Measurements from ENCODE around the gene SOBP.

Gene SOBP

DNA sequence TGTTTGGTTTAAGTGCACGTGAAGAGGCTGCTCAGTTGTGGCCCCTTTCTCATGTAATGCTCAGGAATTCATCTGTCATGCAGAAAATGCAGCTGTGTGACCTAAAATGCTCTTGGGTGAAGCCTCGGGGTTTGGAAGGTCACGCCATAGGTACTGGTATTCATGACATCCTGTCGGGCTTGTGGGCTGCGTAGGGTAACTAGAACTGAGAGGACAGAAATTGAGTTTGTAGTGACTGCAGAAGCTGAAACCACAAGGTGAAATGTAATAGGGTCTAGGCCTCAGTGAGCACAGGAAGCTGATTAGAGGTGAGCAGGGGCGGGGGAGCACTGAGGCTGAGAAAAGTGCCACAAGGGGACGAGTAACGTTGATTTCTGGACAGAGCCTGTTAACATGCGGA is 128.8 kb downstream of the SOBP start:
- DNase-seq (ENCODE audit: low read depth), result no peak

DNA sequence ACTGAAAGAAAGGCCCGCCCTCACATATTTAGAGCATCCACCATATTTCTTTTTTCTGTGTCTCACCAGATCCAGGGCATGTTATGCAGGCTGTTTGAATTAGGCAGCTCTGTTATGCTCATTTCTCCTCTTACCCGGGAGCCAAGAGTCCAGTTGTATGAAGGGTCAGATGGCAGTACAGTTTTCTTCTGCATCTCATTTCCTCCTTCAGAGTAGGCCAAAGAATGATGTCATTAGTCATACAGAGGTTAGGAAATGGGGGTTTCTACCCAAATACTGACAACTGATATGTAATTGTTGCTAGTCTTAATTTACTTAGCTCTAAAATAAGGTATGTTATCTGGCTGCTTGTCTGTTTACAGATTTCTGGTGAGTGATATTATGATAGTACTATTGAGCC is 130.8 kb downstream of the SOBP start:
- no peak for DNase-seq (ENCODE audit: low read depth)

GRCh38 chr6:107621229-107621937 is 131.5 kb downstream of the SOBP start:
- DNase-seq (ENCODE audit: low read depth), result no peak

DNA sequence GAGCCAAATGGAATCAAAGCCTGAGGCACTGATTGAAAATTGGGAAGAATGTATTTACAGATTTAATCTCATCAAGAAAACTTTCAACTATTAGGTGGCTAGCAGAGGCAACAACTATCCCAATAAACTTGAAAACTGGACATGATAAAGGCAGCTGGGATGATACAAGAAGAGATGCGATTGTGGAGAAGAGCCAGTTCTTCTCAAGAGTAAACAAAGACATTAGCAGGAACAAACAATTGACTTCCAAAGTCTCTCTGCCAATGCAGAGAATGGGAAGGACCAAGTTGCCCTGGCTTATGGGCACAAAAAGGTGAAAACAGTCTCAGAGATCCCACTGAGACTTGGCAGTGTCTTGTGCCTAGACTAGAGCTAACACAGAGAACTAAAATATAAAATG is 132.4 kb downstream of the SOBP start:
- no peak for DNase-seq (ENCODE audit: low read depth)

- DNase-seq (ENCODE audit: low read depth), result no peak
These were observed 134.1 kb downstream of the SOBP start for GRCh38 chr6:107624050-107624449.

DNA sequence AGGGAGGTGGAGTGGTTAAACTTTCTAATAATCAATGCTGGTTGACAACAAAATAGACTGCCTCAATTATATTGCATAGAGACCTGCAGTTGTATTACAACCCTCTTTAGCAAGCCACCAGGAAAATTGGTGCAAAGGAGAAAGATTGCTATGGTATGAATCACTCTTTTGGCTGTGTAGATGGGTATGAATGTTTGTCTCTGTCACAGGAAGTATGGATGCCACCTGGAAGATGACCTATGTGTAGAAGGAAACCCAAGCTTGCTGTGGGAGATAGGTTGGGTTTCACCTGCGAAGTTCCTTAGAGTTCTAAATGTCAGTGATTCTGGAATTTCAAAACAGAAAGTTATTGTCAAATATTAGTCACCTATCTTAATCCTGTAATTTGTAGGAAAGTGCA is 134.6 kb downstream of the SOBP start:
- DNase-seq (ENCODE audit: low read depth), result no peak

- no peak for DNase-seq (ENCODE audit: low read depth)
These were observed 135.3 kb downstream of the SOBP start for GRCh38 chr6:107625264-107625663.

- no peak for DNase-seq (ENCODE audit: low read depth)
These were observed 136.7 kb downstream of the SOBP start for GRCh38 chr6:107626645-107627044.

DNA sequence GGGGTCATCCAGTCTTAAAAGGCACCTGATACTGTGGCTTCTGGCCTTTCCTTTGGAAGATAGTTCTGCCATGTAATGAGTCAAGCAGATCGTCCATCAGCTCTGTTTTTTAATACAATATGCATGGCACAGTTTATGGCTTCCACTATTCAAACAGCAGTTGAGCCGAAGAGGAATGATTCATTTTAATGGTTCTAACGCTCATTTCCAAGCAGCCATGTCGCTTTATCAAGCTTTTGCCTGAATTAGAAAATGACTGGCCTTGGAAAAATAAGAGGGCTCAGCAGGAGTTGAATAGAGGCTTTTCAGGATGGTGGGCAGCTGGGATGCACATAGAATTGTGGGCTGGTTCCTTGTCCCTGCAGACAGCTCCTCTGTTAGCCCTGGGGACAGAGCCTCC is 138.1 kb downstream of the SOBP start:
- DNase-seq (ENCODE audit: low read depth), result no peak

DNA sequence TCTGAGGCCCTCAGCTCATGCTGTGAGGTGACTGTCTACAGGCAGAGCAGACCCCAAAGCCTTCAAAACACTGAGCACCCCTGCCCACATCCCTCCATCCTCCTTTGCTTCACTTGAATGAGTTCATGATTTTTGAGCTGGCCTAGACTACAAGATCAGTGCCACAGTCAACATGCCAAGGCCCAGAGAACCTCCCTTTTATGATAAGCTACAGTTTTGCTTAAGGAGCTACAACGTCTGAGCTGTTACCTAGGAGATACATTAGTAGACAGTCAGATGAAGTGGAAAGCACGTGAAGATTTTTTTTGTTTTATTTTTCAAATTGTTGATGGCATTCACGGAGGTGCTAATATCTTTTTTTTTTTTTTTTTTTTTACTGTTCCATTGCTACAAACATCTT is 139.0 kb downstream of the SOBP start:
- no peak for DNase-seq (ENCODE audit: low read depth)

GRCh38 chr6:107629548-107630129 is 139.7 kb downstream of the SOBP start:
- DNase-seq (ENCODE audit: low read depth), result no peak

DNA sequence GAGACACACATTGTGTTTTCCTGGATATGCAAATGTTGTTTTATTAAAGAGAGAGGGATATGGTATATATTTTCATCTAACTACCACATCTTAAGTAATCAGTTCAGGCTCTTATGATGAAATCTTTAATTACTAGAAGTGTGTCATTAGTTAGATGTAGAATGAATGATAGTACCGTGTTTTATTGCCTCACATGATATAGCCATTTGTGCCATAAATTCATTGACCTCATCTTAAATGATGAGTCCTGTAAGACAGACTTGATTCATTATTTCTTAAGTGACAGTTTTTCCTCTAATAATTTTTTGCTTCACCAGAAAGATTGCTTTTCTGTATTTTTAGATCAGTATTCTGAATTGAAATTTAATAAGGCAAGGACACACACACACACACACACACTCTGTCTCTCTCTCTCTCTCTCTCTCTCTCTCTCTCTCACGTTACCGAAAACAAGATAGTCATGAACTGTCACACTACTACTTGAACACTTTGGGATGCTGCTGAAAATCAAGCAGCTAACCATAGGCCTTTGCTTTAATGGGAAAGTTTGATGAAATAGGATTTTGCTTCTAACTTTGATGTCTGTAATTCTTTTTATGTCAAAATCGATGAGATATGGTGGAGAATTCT is 140.5 kb downstream of the SOBP start:
- DNase-seq (ENCODE audit: low read depth), result no peak

DNA sequence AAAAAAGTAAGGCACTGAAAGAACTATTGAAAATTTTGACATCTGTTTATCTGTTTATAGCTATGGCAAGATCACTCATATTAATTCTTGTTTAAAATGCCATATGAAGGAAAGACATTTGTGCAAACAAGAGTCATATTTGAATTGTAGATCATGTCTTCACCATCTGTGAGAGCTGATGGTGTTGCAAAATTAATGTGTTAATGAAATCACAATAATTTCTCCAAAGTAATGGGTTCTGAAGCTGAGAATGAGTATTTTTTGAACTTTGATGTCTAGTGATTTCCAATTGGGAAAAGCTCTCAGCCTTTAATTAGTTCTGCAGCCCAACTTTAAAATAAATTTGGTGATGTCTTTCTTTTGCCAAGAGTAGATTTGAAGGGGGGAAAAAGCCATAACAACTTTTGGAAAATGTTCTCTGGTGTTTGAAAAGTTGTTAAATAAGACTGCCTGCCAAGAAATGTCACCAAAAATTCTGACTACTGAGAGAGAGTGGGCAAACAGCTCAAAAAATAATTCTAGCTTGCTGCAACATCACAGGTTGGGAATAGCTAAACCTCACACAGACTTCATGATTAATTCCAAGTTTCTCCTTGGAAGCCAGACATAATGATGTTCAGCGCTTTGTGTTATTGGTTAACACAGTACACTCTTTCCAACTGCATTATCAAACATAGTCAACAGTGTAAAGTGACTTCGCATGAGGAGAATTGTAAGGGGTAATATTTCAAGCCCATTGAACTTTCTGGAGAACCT is 142.6 kb downstream of the SOBP start:
- DNase-seq (ENCODE audit: low read depth), result no peak

GRCh38 chr6:107633680-107634323 is 143.9 kb downstream of the SOBP start:
- DNase-seq (ENCODE audit: low read depth), result no peak

DNA sequence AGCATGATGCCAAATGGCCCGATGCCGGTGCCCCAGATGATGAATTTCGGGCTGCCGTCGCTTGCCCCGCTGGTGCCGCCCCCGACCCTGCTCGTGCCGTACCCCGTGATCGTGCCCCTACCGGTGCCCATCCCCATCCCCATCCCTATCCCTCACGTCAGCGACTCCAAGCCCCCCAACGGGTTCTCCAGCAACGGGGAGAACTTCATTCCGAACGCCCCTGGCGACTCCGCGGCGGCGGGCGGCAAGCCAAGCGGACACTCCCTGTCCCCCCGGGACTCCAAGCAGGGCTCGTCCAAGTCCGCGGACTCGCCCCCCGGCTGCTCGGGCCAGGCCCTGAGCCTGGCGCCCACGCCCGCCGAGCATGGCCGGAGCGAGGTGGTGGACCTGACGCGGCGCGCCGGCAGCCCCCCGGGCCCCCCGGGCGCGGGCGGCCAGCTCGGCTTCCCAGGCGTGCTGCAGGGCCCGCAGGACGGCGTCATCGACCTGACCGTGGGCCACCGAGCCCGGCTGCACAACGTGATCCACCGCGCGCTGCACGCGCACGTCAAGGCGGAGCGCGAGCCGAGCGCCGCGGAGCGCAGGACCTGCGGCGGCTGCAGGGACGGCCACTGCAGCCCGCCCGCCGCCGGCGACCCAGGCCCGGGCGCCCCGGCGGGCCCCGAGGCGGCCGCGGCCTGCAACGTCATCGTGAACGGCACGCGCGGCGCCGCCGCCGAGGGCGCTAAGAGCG is 144.6 kb downstream of the SOBP start:
- DNase-seq (ENCODE audit: low read depth), result no peak

GRCh38 chr6:107635057-107635515 is 145.2 kb downstream of the SOBP start:
- no peak for DNase-seq (ENCODE audit: low read depth)

DNA sequence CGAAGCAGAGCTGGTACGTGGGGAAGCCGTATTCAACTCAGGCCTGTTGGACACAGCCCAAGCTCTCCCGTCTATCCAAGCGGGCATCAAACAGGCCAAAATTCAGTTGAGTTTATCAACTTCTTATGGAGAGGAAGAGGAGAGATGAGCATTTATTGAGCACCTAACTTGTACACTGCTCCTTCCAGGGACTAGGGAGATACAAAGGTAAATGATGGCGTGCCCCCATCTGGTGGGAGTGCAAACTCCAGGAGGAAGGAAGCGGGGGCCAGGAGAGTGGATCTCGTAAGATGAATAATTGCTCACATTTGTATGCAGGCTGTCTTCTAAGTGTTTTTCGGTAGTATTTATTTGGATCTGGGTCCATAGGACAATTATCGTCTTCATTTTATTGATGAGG is 146.6 kb downstream of the SOBP start:
- no peak for DNase-seq (ENCODE audit: low read depth)

GRCh38 chr6:107637316-107638315 is 147.7 kb downstream of the SOBP start:
- no peak for DNase-seq (ENCODE audit: low read depth)

DNA sequence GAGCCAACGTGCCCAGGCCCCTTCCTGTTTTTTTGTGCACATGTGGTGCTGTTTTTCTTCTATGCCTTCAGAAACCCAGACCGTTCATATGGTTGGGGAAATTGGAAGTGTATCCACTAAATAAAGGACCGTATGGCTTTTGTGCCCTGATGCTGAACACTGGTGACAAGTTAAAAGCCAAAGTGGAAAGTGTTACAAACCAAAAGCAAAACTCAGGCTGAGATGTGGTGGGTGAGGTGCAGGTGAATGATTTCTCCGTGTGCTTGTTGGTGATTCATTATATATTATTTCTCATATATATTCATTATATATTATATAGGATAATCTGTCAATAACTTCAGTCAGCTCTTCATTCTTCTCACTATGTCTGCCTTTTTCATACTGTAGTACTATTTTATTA is 148.6 kb downstream of the SOBP start:
- DNase-seq (ENCODE audit: low read depth), result no peak

DNA sequence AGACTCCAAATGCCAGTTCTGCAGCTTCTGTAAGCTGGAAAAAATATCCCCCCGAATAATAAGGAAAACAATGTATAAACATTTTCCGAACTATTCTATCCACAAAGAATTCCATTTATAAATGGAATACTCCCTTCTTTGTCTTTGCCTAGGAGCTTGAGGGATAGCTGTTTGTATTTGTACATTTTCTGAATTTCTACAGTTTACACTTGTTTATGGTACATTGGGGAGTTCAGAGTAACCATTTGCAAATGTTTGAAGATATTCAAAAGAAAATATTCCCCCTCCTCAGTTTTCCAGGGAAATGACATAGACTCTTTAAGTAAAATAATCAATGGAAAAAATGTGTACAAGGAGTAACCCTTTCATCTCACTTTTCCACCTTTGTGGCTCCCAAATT is 149.6 kb downstream of the SOBP start:
- no peak for DNase-seq (ENCODE audit: low read depth)
